A549 (cell line): ENCODE results near the gene ERGIC1. TPM values are rescaled to one million over a fixed set of nuclear protein-coding genes. Genes with fewer than 3 reads are reported as not detected.
A peak's percentile ranks its signal among the peaks of the same experiment; 100 is the strongest.
"Not testable (repeated sequence)": the region's sequence is repeated elsewhere in the genome, so short reads cannot be mapped to it uniquely, and the experiment has no call there.

Source experiments
- ATAC-seq, 2 experiments: fragments of 200-7000 bp in 1 of 2; fragments of >200 bp in 1 of 2; cut with Nextera tagmentation in 1 of 2; cut with Tn5 transposase in 1 of 2; 3 replicates each; pipeline versions ENCODE4 v1.8.0 to v1.9.1; 2018 to 2020; ENCODE audit warnings: mild to moderate bottlenecking in 1 of 2, moderate library complexity in 1 of 2
- CTCF ChIA-PET: fragments of 300-600 bp; sonication (Branson Sonifier 250); formaldehyde crosslinking; extraction: SDS; loops from one replicate; lab custom pipeline; 2021; ENCODE audit warnings: antibody characterized with exemption, inconsistent platforms; lab: Yijun Ruan, JAX
- POLR2A ChIA-PET: fragments of 350-600 bp; formaldehyde crosslinking; extraction: SDS; loops from one replicate; lab custom pipeline; 2021; ENCODE audit warnings: antibody characterized with exemption, inconsistent platforms; lab: Yijun Ruan, JAX
- DNase-seq, 2 experiments: peaks; one replicate each; pipeline versions ENCODE4 v3.0.0 to v3.0.0-alpha.2; 2011 to 2016; ENCODE audit warnings: low read depth in 1 of 2, low spot score in 1 of 2
- FAIRE-seq: peaks from 2 replicates; lab custom pipeline; 2011; peaks lifted over from hg19 to GRCh38; lab: Jason Lieb, UNC
- H3K27ac ChIP-seq, 2 experiments: fragments of >200 bp; sonication (Bioruptor Twin); formaldehyde crosslinking; 3 replicates each; pipeline ENCODE4 v1.5.1; 2016 to 2017
- H3K4me1 ChIP-seq: fragments of >200 bp; sonication (Bioruptor Twin); formaldehyde crosslinking; 3 replicates; pipeline ENCODE4 v1.6.1; 2016
- H3K4me2 ChIP-seq: fragments of >200 bp; sonication (Bioruptor Twin); formaldehyde crosslinking; 3 replicates; pipeline ENCODE4 v1.6.1; 2016
- H3K4me3 ChIP-seq: fragments of >200 bp; sonication (Bioruptor Twin); formaldehyde crosslinking; 3 replicates; pipeline ENCODE4 v1.5.1; 2016
- H3K9me3 ChIP-seq: fragments of >200 bp; sonication (Bioruptor Twin); formaldehyde crosslinking; 3 replicates; pipeline ENCODE4 v1.6.1; 2016
- BCL3 ChIP-seq: fragments of >200 bp; sonication (Bioruptor Twin); formaldehyde crosslinking; IDR thresholded peaks from 3 replicates; pipeline ENCODE4 v1.6.1; 2016
- BHLHE40 ChIP-seq: IDR thresholded peaks from 2 replicates; pipeline ENCODE4 v1.6.1; 2012; ENCODE audit warnings: low read depth, low read length, inconsistent platforms
- CBX8 ChIP-seq: fragments of 200-600 bp; sonication (generic); IDR thresholded peaks from 2 replicates; pipeline ENCODE4 v1.6.1; 2016
- EHF ChIP-seq: fragments of 250-450 bp; sonication (Bioruptor Pico); IDR thresholded peaks from 2 replicates; pipeline ENCODE4 v1.5.0; 2020; ENCODE audit warnings: mild to moderate bottlenecking
- EHMT2 ChIP-seq: fragments of 200-600 bp; sonication (generic); IDR thresholded peaks from 2 replicates; pipeline ENCODE4 v1.6.1; 2016; ENCODE audit warnings: antibody characterized with exemption, low read depth, mild to moderate bottlenecking, moderate library complexity
- FOSL2 ChIP-seq, 2 experiments: fragments of 450-650 bp in 1 of 2; fragments of >200 bp in 1 of 2; sonication (Bioruptor Twin) in 1 of 2; formaldehyde crosslinking; IDR thresholded peaks; 2 replicates each; pipeline versions ENCODE4 v1.5.0 to v1.6.1; 2016 to 2020; ENCODE audit warnings: mild to moderate bottlenecking in 1 of 2, moderate library complexity in 1 of 2
- FOXS1 ChIP-seq: fragments of 250-450 bp; sonication (Bioruptor Pico); IDR thresholded peaks from 2 replicates; pipeline ENCODE4 v1.5.0; 2020; ENCODE audit warnings: mild to moderate bottlenecking, moderate library complexity
- GATA3 ChIP-seq: IDR thresholded peaks from 2 replicates; pipeline ENCODE4 v1.6.1; 2012; ENCODE audit warnings: borderline replicate concordance
- HDAC2 ChIP-seq: fragments of 200-600 bp; sonication (generic); IDR thresholded peaks from 2 replicates; pipeline ENCODE4 v1.6.1; 2016
- HEYL ChIP-seq: fragments of 250-450 bp; sonication (Bioruptor Pico); IDR thresholded peaks from 2 replicates; pipeline ENCODE4 v1.8.0; 2021; ENCODE audit warnings: mild to moderate bottlenecking, moderate library complexity
- HOXB13 ChIP-seq: fragments of 250-450 bp; sonication (Bioruptor Pico); IDR thresholded peaks from 2 replicates; pipeline ENCODE4 v1.5.0; 2020; ENCODE audit warnings: low read depth, mild to moderate bottlenecking, moderate library complexity
- KDM5A ChIP-seq: fragments of 200-600 bp; sonication (generic); IDR thresholded peaks from 2 replicates; pipeline ENCODE4 v1.6.1; 2016; ENCODE audit warnings: antibody characterized with exemption, mild to moderate bottlenecking
- MAX ChIP-seq: IDR thresholded peaks from 2 replicates; pipeline ENCODE4 v1.6.1; 2012
- MYC ChIP-seq: IDR thresholded peaks from 2 replicates; pipeline ENCODE4 v1.6.1; 2012; ENCODE audit warnings: mild to moderate bottlenecking, inconsistent platforms, low read length, improper control_type of control experiment, borderline replicate concordance
- NPAS2 ChIP-seq: fragments of 250-450 bp; sonication (Bioruptor Pico); IDR thresholded peaks from 2 replicates; pipeline ENCODE4 v1.8.0; 2022; ENCODE audit warnings: mild to moderate bottlenecking, moderate library complexity, borderline replicate concordance
- TFCP2L1 ChIP-seq: fragments of 250-450 bp; sonication (Bioruptor Pico); IDR thresholded peaks from 2 replicates; pipeline ENCODE4 v1.5.0; 2021; ENCODE audit warnings: mild to moderate bottlenecking
- TP53 ChIP-seq: fragments of 250-450 bp; sonication (Bioruptor Pico); IDR thresholded peaks from 2 replicates; pipeline ENCODE4 v1.5.0; 2021; ENCODE audit warnings: mild to moderate bottlenecking, moderate library complexity
- ZSCAN20 ChIP-seq: fragments of 250-450 bp; sonication (Bioruptor Pico); IDR thresholded peaks from 2 replicates; pipeline ENCODE4 v1.8.0; 2022; ENCODE audit warnings: mild to moderate bottlenecking, moderate library complexity
- WGBS: methylation state at CpG from one replicate; pipeline ENCODE4 v1.1.6; 2017; ENCODE audit errors: missing lambda C conversion rate; 5-methylcytosine and 5-hydroxymethylcytosine counted together
- polyA plus RNA-seq, 4 experiments: library from polyadenylated mRNA; depleted of rRNA in 3 of 4; stranded (reverse); fragments of >200 nt; fragmentation: RNase III in 1 of 4; extraction: RNeasy Plus Mini Kit Qiagen cat#74134 plus additional on column Dnase treatment in 1 of 4; gene quantifications; 2 replicates in 3 of 4; 3 replicates in 1 of 4; pipeline ENCODE4 v1.2.3, GENCODE V29; 2011 to 2017
- TF ChIP-seq, protein P1 (sequence below): fragments of >200 bp; sonication (Bioruptor Twin); formaldehyde crosslinking; IDR thresholded peaks from 3 replicates; pipeline ENCODE4 v1.5.1; 2016
- TF ChIP-seq, protein P2 (sequence below): IDR thresholded peaks from 2 replicates; pipeline ENCODE4 v1.6.1; 2012

Gene ERGIC1
- polyA plus RNA-seq, 2 of the 4 experiments (the other 2 are of a cell fraction), result 176 to 304 TPM

DNA sequence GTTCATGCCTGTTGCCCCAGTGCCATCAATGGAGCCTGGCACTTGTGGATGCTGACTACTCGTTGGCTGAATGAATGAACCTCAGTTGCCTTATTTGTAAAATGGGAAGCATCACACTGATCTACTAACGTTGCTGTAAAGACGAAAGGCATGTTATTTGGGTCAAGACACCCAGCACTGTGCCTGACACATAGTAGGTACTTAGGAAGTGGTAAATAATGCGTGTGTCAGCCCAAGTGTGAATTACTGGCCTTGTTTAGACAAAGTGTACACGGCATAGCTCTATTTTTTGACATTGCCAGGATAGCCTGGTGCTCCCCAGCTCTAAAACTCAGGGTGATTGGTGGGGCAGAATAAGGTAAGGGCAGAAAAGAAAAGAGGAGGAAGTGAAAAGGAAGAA is 27.4 kb downstream of the ERGIC1 start:
- POLR2A ChIA-PET, result no interaction called here

GRCh38 chr5:172862165-172862801 is 28.2 kb downstream of the ERGIC1 start:
- Histone ChIP-seq H3K4me3 (no peak overlapping the region), H3K4me1 (peaks cover 100% of the 10 kb centered on the region), H3K4me2 (peak overlapping the region; percentile 63), H3K9me3 (no peaks in the 10 kb centered on the region), H3K27ac (peak overlapping the region; percentile 96 to 99)
- DNase-seq (no peak), FAIRE-seq (no peak), ATAC-seq (no peak)
- ChIA-PET CTCF (interaction anchor here (0.9 to 5.1 kb wide), 5 partner anchors 10 to 149 kb away, joined by 3 to 26 read pairs (median 4); no protein-coding TSS in a partner anchor), POLR2A (interaction anchor here (1.7 kb wide), 1 partner anchor 91 kb away, joined by 5 read pairs; the partner anchor contains the start of gene DUSP1)
- TF ChIP-seq CBX8 (no peak), EHF (CRISPR knock-in tag) (0 out of 2 replicates have a peak, but pooled peaks have one; percentile 36), GATA3 (peak; percentile 14; the same call in 1 of the 2 replicates)
- 77% methylated on average over 5 of the region's 5 CpGs for WGBS

More for the DNA sequence above, 27.4 kb downstream of the ERGIC1 start:
- no peak for ATAC-seq
- DNase-seq, result no peak
- no peaks in the 10 kb centered on the region for H3K9me3 ChIP-seq
- no peak for TF ChIP-seq MYC
- no peak for TF ChIP-seq TFCP2L1 (CRISPR knock-in tag)
- TF ChIP-seq MAX, result 0 out of 2 replicates have a peak, but pooled peaks have one; percentile 23
- peak overlapping the region; percentile 63 for H3K4me2 ChIP-seq
- 86% methylated on average over 5 of the region's 5 CpGs for WGBS
- H3K4me3 ChIP-seq, result no peak overlapping the region
- peaks cover 100% of the 10 kb centered on the region for H3K4me1 ChIP-seq
- peak overlapping the region; percentile 96 to 99 for H3K27ac ChIP-seq
- FAIRE-seq, result no peak
- CTCF ChIA-PET, result interaction anchor here (1.4 to 5.1 kb wide), 3 partner anchors 11 to 145 kb away, joined by 4 to 26 read pairs (median 8); no protein-coding TSS in a partner anchor

- FAIRE-seq, H3K4me2 ChIP-seq, DNase-seq, H3K9me3 ChIP-seq, ATAC-seq, H3K4me3 ChIP-seq, POLR2A ChIA-PET: not testable (repeated sequence)
- peak overlapping the region; percentile 96 to 99; a peak in 5 of 6 replicates for H3K27ac ChIP-seq
- CTCF ChIA-PET, result interaction anchor here (0.7 to 1.0 kb wide), 2 partner anchors 92 to 351 kb away, joined by 3 to 4 read pairs; no protein-coding TSS in a partner anchor
- WGBS, result 63% methylated on average over 4 of the region's 4 CpGs
- peaks cover 99% of the 10 kb centered on the region for H3K4me1 ChIP-seq
Measured at GRCh38 chr5:172864171-172864570, 30.1 kb downstream of the ERGIC1 start.

- ChIA-PET CTCF (interaction anchor here (0.7 to 2.2 kb wide), 6 partner anchors 10 to 351 kb away, joined by 3 to 5 read pairs (median 4); no protein-coding TSS in a partner anchor), POLR2A (no interaction called here)
- no peaks in the 10 kb centered on the region for H3K9me3 ChIP-seq
- no peak overlapping the region for H3K4me3 ChIP-seq
- TF ChIP-seq, protein P1, sequence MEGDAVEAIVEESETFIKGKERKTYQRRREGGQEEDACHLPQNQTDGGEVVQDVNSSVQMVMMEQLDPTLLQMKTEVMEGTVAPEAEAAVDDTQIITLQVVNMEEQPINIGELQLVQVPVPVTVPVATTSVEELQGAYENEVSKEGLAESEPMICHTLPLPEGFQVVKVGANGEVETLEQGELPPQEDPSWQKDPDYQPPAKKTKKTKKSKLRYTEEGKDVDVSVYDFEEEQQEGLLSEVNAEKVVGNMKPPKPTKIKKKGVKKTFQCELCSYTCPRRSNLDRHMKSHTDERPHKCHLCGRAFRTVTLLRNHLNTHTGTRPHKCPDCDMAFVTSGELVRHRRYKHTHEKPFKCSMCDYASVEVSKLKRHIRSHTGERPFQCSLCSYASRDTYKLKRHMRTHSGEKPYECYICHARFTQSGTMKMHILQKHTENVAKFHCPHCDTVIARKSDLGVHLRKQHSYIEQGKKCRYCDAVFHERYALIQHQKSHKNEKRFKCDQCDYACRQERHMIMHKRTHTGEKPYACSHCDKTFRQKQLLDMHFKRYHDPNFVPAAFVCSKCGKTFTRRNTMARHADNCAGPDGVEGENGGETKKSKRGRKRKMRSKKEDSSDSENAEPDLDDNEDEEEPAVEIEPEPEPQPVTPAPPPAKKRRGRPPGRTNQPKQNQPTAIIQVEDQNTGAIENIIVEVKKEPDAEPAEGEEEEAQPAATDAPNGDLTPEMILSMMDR, result no peak
- TF ChIP-seq HDAC2 (no peak), FOSL2 (IDR thresholded peaks at IDR 0.05) (no peak), FOSL2 (CRISPR knock-in tag; IDR thresholded peaks at IDR 0.05) (no peak), MAX (no peak), KDM5A (no peak), BCL3 (no peak), ZSCAN20 (no peak), TFCP2L1 (CRISPR knock-in tag) (no peak), FOXS1 (CRISPR knock-in tag) (no peak), CBX8 (no peak), NPAS2 (CRISPR knock-in tag) (no peak), TP53 (CRISPR knock-in tag) (no peak), HOXB13 (CRISPR knock-in tag) (no peak), GATA3 (no peak), BHLHE40 (no peak), EHMT2 (no peak), HEYL (no peak)
- TF ChIP-seq, protein P2, sequence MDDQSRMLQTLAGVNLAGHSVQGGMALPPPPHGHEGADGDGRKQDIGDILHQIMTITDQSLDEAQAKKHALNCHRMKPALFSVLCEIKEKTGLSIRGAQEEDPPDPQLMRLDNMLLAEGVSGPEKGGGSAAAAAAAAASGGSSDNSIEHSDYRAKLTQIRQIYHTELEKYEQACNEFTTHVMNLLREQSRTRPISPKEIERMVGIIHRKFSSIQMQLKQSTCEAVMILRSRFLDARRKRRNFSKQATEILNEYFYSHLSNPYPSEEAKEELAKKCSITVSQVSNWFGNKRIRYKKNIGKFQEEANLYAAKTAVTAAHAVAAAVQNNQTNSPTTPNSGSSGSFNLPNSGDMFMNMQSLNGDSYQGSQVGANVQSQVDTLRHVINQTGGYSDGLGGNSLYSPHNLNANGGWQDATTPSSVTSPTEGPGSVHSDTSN, result no peak
- 95% methylated on average over 7 of the region's 7 CpGs for WGBS
- H3K4me2 ChIP-seq, result no peak overlapping the region
- DNase-seq (no peak), FAIRE-seq (no peak), ATAC-seq (no peak)
- H3K27ac ChIP-seq, result peak overlapping the region; percentile 96 to 99; a peak in 5 of 6 replicates
- H3K4me1 ChIP-seq, result peaks cover 98% of the 10 kb centered on the region
Measured at GRCh38 chr5:172864747-172865146, 30.7 kb downstream of the ERGIC1 start.
